Cerebellar nuclear complex (tissue), 1 donor: ENCODE data around the gene BACE1-AS.
A peak's percentile ranks its signal among the peaks of the same experiment; 100 is the strongest.
"Not testable (repeated sequence)": the region's sequence is repeated elsewhere in the genome, so short reads cannot be mapped to it uniquely, and the experiment has no call there.

Experiments used
- DNase-seq, 2 experiments: peaks; one replicate each; lab custom pipeline; 2025; lab: John Stamatoyannopoulos, UW

The BACE1-AS gene

GRCh38 chr11:117327255-117327566, 36.1 kb downstream of the BACE1-AS start:
- DNase-seq: not testable (repeated sequence)

GRCh38 chr11:117327567-117328374, 36.6 kb downstream of the BACE1-AS start, which contains the start of gene CEP164:
CEP164 (plus strand) TSS chr11:117327854; CDS start chr11:117338587, 10,733 bp downstream.
- DNase-seq: peak; percentile 83 to 86

GRCh38 chr11:117328375-117329010, 37.3 kb downstream of the BACE1-AS start:
- no peak for DNase-seq

- no peak for DNase-seq
These were observed 41.7 kb downstream of the BACE1-AS start for GRCh38 chr11:117332843-117333242.

GRCh38 chr11:117333917-117334316, 42.8 kb downstream of the BACE1-AS start:
- DNase-seq: no peak

- DNase-seq: no peak
These were observed 43.8 kb downstream of the BACE1-AS start for GRCh38 chr11:117334896-117335295.

GRCh38 chr11:117335399-117335798, 44.3 kb downstream of the BACE1-AS start:
- no peak for DNase-seq

- DNase-seq: no peak
These were observed 45.9 kb downstream of the BACE1-AS start for GRCh38 chr11:117337076-117337475.
